BLaER1 treated with 17β-estradiol and CSF1 and Interleukin-3, amounts not matched to agents 10 nM and 100 nM (cell line): ENCODE results near the gene AFG1L.
A peak's percentile ranks its signal among the peaks of the same experiment; 100 is the strongest.
"Not testable (repeated sequence)": the region's sequence is repeated elsewhere in the genome, so short reads cannot be mapped to it uniquely, and the experiment has no call there.

Experiments used
- H3K27ac ChIP-seq, 11 experiments: shearing (Covaris generic); formaldehyde crosslinking; 2 replicates each; pipeline ENCODE4 v1.8.1; 2022
- H3K27me3 ChIP-seq, 11 experiments: shearing (Covaris generic); formaldehyde crosslinking; 2 replicates each; pipeline ENCODE4 v1.8.1; 2022
- H3K36me3 ChIP-seq, 11 experiments: shearing (Covaris generic); formaldehyde crosslinking; 2 replicates each; pipeline ENCODE4 v1.8.1; 2022
- H3K4me1 ChIP-seq, 10 experiments: shearing (Covaris generic); formaldehyde crosslinking; 2 replicates each; pipeline ENCODE4 v1.8.1; 2022
- H3K4me2 ChIP-seq, 11 experiments: shearing (Covaris generic); formaldehyde crosslinking; 2 replicates each; pipeline ENCODE4 v1.8.1; 2022
- H3K4me3 ChIP-seq, 10 experiments: shearing (Covaris generic); formaldehyde crosslinking; 2 replicates each; pipeline ENCODE4 v1.8.1; 2022
- H3K9ac ChIP-seq, 11 experiments: shearing (Covaris generic); formaldehyde crosslinking; 2 replicates each; pipeline ENCODE4 v1.8.1; 2022
- H3K9me3 ChIP-seq, 11 experiments: shearing (Covaris generic); formaldehyde crosslinking; replicated peaks in 1 of 11; 2 replicates each; pipeline ENCODE4 v1.8.1; 2022
- H4K20me1 ChIP-seq, 11 experiments: shearing (Covaris generic); formaldehyde crosslinking; 2 replicates each; pipeline ENCODE4 v1.8.1; 2022
- Cebpa-rat ChIP-seq, 11 experiments: shearing (Covaris generic); IDR thresholded peaks; 2 replicates each; pipeline ENCODE4 v1.8.1; 2022

Gene AFG1L

GRCh38 chr6:108294727-108295625, at the start of gene AFG1L:
TSS of gene AFG1L (plus strand) at chr6:108295054. CDS start at chr6:108295080, 26 bp downstream.
- peak within 1 kb of the TSS; percentile 65 to 89 (median 79) for H3K4me3 ChIP-seq
- H4K20me1 ChIP-seq = no peaks in the 10 kb centered on the region
- H3K4me1 ChIP-seq = peaks cover 14 to 20% (median 17%) of the 10 kb centered on the region in 10 experiments; a peak in 19 of 20 replicates
- H3K9ac ChIP-seq = peak within 1 kb of the TSS; percentile 80 to 98 (median 90)
- H3K27me3 ChIP-seq = no peaks in the 10 kb centered on the region
- no peaks in the 10 kb centered on the region for H3K9me3 ChIP-seq
- no peaks in the 10 kb centered on the region for H3K36me3 ChIP-seq
- H3K27ac ChIP-seq = peak within 1 kb of the TSS; percentile 92 to 99 (median 95)
- no peak for TF ChIP-seq Cebpa-rat (IDR thresholded peaks at IDR 0.05)
- H3K4me2 ChIP-seq = peak within 1 kb of the TSS; percentile 79 to 95 (median 89)

- not testable (repeated sequence) for H3K27ac ChIP-seq
- peaks cover 16 to 99% (median 65%) of the 10 kb centered on the region in 11 experiments; a peak in 19 of 22 replicates for H4K20me1 ChIP-seq
- H3K36me3 ChIP-seq = peaks cover 67 to 98% (median 87%) of the 10 kb centered on the region in 11 experiments
Measured at GRCh38 chr6:108245095-108245494, 49.8 kb upstream of the AFG1L start.

GRCh38 chr6:108247965-108248536, 46.8 kb upstream of the AFG1L start:
- TF ChIP-seq Cebpa-rat (IDR thresholded peaks at IDR 0.05) = no peak
- Histone ChIP-seq H3K9ac (no peak overlapping the region), H3K4me3 (no peak overlapping the region), H3K4me2 (no peak overlapping the region), H4K20me1 (peaks cover 34 to 99% (median 74%) of the 10 kb centered on the region in 11 experiments; a peak in 21 of 22 replicates), H3K36me3 (peaks cover 50 to 92% (median 71%) of the 10 kb centered on the region in 11 experiments), H3K4me1 (peaks cover 0 to 30% (median 2%) of the 10 kb centered on the region in 10 experiments; a peak in 7 of 20 replicates), H3K27ac (no peak overlapping the region), H3K9me3 (peaks cover 16 to 41% (median 33%) of the 10 kb centered on the region in 11 experiments), H3K27me3 (no peaks in the 10 kb centered on the region)

More at GRCh38 chr6:108245095-108245494, 49.8 kb upstream of the AFG1L start:
- H3K4me3 ChIP-seq, H3K9ac ChIP-seq, H3K27me3 ChIP-seq, H3K4me1 ChIP-seq, H3K4me2 ChIP-seq: not testable (repeated sequence)
- peaks cover 25 to 55% (median 47%) of the 10 kb centered on the region in 11 experiments for H3K9me3 ChIP-seq

GRCh38 chr6:108250240-108250866, 44.5 kb upstream of the AFG1L start:
- Histone ChIP-seq H3K4me2 (no peak overlapping the region), H3K36me3 (peaks cover 40 to 82% (median 60%) of the 10 kb centered on the region in 11 experiments), H3K9me3 (peaks cover 1 to 23% (median 18%) of the 10 kb centered on the region in 11 experiments; a peak in 19 of 22 replicates), H3K27me3 (no peaks in the 10 kb centered on the region), H3K4me3 (no peak overlapping the region), H4K20me1 (peaks cover 42 to 99% (median 87%) of the 10 kb centered on the region in 11 experiments; a peak in 21 of 22 replicates), H3K9ac (no peak overlapping the region), H3K4me1 (peaks cover 0 to 53% (median 13%) of the 10 kb centered on the region in 10 experiments; a peak in 10 of 20 replicates), H3K27ac (no peak overlapping the region)
- TF ChIP-seq Cebpa-rat (IDR thresholded peaks at IDR 0.05) = no peak

GRCh38 chr6:108251252-108251651, 43.6 kb upstream of the AFG1L start:
- Histone ChIP-seq H3K4me2 (peak overlapping the region in 2 of 11 experiments; percentile 8 to 55; a peak in 2 of 22 replicates), H3K9me3 (peaks cover 0 to 14% (median 10%) of the 10 kb centered on the region in 11 experiments; a peak in 16 of 22 replicates), H3K4me3 (no peak overlapping the region), H3K9ac (no peak overlapping the region), H3K36me3 (peaks cover 41 to 82% (median 65%) of the 10 kb centered on the region in 11 experiments), H3K4me1 (peaks cover 0 to 62% (median 14%) of the 10 kb centered on the region in 10 experiments; a peak in 10 of 20 replicates), H3K27me3 (no peaks in the 10 kb centered on the region), H3K27ac (no peak overlapping the region), H4K20me1 (peaks cover 47 to 100% (median 96%) of the 10 kb centered on the region in 11 experiments; a peak in 21 of 22 replicates)
- TF ChIP-seq Cebpa-rat (IDR thresholded peaks at IDR 0.05) = no peak

- H3K9me3 ChIP-seq = peaks cover 0 to 6% (median 2%) of the 10 kb centered on the region in 11 experiments; a peak in 9 of 22 replicates
- no peak overlapping the region for H3K9ac ChIP-seq
- peak overlapping the region in 2 of 11 experiments; percentile 8 to 27; a peak in 2 of 22 replicates for H3K4me2 ChIP-seq
- no peak for TF ChIP-seq Cebpa-rat (IDR thresholded peaks at IDR 0.05)
- H3K27ac ChIP-seq = no peak overlapping the region
- peaks cover 36 to 81% (median 65%) of the 10 kb centered on the region in 11 experiments for H3K36me3 ChIP-seq
- peaks cover 51 to 100% (median 99%) of the 10 kb centered on the region in 11 experiments; a peak in 21 of 22 replicates for H4K20me1 ChIP-seq
- no peak overlapping the region for H3K4me3 ChIP-seq
- H3K4me1 ChIP-seq = peaks cover 0 to 70% (median 15%) of the 10 kb centered on the region in 10 experiments; a peak in 10 of 20 replicates
- H3K27me3 ChIP-seq = no peaks in the 10 kb centered on the region
Measured at GRCh38 chr6:108252055-108252454, 42.8 kb upstream of the AFG1L start.

GRCh38 chr6:108253241-108253640, 41.6 kb upstream of the AFG1L start:
- no peaks in the 10 kb centered on the region for H3K27me3 ChIP-seq
- no peak overlapping the region for H3K4me2 ChIP-seq
- no peak for TF ChIP-seq Cebpa-rat (IDR thresholded peaks at IDR 0.05)
- no peaks in the 10 kb centered on the region for H3K9me3 ChIP-seq
- peaks cover 56 to 100% (median 99%) of the 10 kb centered on the region in 11 experiments; a peak in 21 of 22 replicates for H4K20me1 ChIP-seq
- no peak overlapping the region for H3K9ac ChIP-seq
- H3K36me3 ChIP-seq = peaks cover 31 to 82% (median 63%) of the 10 kb centered on the region in 11 experiments; a peak in 21 of 22 replicates
- H3K4me1 ChIP-seq = peaks cover 2 to 82% (median 17%) of the 10 kb centered on the region in 10 experiments; a peak in 16 of 20 replicates
- no peak overlapping the region for H3K27ac ChIP-seq
- H3K4me3 ChIP-seq = no peak overlapping the region
